A673 (cell line): ENCODE measurements around the gene POLR1H. TPM values are rescaled to one million over a fixed set of nuclear protein-coding genes. Genes with fewer than 3 reads are reported as not detected.
A peak's percentile ranks its signal among the peaks of the same experiment; 100 is the strongest.

ENCODE experiments used
- BruUV-seq: library from RNA; stranded (reverse); fragments of 400-500 nt; replicated peaks from 2 replicates; lab custom pipeline; 2021; lab: Mats Ljungman, UMichigan
- CTCF ChIA-PET: fragments of 300-600 bp; sonication (Branson Sonifier 250); formaldehyde crosslinking; loops from one replicate; lab custom pipeline; 2022; ENCODE audit warnings: antibody characterized with exemption; lab: Charles Lee
- POLR2A ChIA-PET: fragments of 300-600 bp; sonication (Branson Sonifier 250); formaldehyde crosslinking; loops from one replicate; lab custom pipeline; 2022; ENCODE audit warnings: antibody characterized with exemption; ENCODE audit not compliant: low non-redundant PET; lab: Charles Lee
- DNase-seq: peaks from one replicate; pipeline ENCODE4 v3.0.0-alpha.2; 2015; ENCODE audit warnings: low spot score
- H3K27ac ChIP-seq: fragments of 200-600 bp; sonication (generic); 2 replicates; pipeline ENCODE4 v1.5.1; 2016; ENCODE audit warnings: mixed run types, low read depth, mild to moderate bottlenecking, mixed read lengths, antibody characterized with exemption, low read length; ENCODE audit not compliant: poor library complexity, severe bottlenecking
- H3K27me3 ChIP-seq: fragments of 200-600 bp; sonication (generic); replicated peaks from 2 replicates; pipeline ENCODE4 v1.6.1; 2017; ENCODE audit warnings: mixed run types, low read depth, mild to moderate bottlenecking, mixed read lengths, antibody characterized with exemption, low read length; ENCODE audit not compliant: insufficient read depth, poor library complexity
- H3K36me3 ChIP-seq: fragments of 200-600 bp; sonication (generic); 2 replicates; pipeline ENCODE4 v1.6.1; 2016; ENCODE audit warnings: mixed run types, mild to moderate bottlenecking, mixed read lengths, antibody characterized with exemption, low read length; ENCODE audit not compliant: insufficient read depth, poor library complexity, severe bottlenecking
- H3K4me1 ChIP-seq: fragments of 200-600 bp; sonication (generic); 2 replicates; pipeline ENCODE4 v1.6.1; 2017; ENCODE audit warnings: mixed run types, mild to moderate bottlenecking, mixed read lengths, antibody characterized with exemption, low read length; ENCODE audit not compliant: insufficient read depth, poor library complexity, severe bottlenecking
- H3K4me3 ChIP-seq: fragments of 200-600 bp; sonication (generic); 2 replicates; pipeline ENCODE4 v1.5.1; 2016; ENCODE audit warnings: low read depth, mixed run types, mild to moderate bottlenecking, mixed read lengths, low read length; ENCODE audit not compliant: poor library complexity, severe bottlenecking
- H3K9me3 ChIP-seq: fragments of 200-600 bp; sonication (generic); 2 replicates; pipeline ENCODE4 v1.6.1; 2016; ENCODE audit warnings: mixed run types, low read depth, mild to moderate bottlenecking, mixed read lengths, antibody characterized with exemption, low read length; ENCODE audit not compliant: poor library complexity, severe bottlenecking
- EZH2 ChIP-seq: fragments of 200-600 bp; sonication (generic); IDR thresholded peaks from 2 replicates; pipeline ENCODE4 v1.6.1; 2017; ENCODE audit warnings: borderline replicate concordance, low read depth, mild to moderate bottlenecking, mixed read lengths, antibody characterized with exemption, low read length; ENCODE audit not compliant: poor library complexity, severe bottlenecking
- intact Hi-C: fragments of 100-400 bp; cut with micrococcal nuclease; formaldehyde crosslinking; loops from one replicate; pipeline ENCODE4 v1.10.0; 2022; ENCODE audit not compliant: unreplicated experiment
- total RNA-seq: library from RNA; stranded (reverse); gene quantifications from 2 replicates; pipeline ENCODE4 v1.2.3, GENCODE V29; 2021
- TF ChIP-seq, protein P1 (sequence below): fragments of 300-800, 200-600 bp; sonication (generic); conservative IDR thresholded peaks from 2 replicates; pipeline ENCODE4 v1.5.1; 2017; ENCODE audit warnings: low read depth, mild to moderate bottlenecking, antibody characterized with exemption, low read length, moderate library complexity, mixed read lengths

The POLR1H gene
- total RNA-seq, 1 experiment from 2014 or later: 30.9 TPM

DNA sequence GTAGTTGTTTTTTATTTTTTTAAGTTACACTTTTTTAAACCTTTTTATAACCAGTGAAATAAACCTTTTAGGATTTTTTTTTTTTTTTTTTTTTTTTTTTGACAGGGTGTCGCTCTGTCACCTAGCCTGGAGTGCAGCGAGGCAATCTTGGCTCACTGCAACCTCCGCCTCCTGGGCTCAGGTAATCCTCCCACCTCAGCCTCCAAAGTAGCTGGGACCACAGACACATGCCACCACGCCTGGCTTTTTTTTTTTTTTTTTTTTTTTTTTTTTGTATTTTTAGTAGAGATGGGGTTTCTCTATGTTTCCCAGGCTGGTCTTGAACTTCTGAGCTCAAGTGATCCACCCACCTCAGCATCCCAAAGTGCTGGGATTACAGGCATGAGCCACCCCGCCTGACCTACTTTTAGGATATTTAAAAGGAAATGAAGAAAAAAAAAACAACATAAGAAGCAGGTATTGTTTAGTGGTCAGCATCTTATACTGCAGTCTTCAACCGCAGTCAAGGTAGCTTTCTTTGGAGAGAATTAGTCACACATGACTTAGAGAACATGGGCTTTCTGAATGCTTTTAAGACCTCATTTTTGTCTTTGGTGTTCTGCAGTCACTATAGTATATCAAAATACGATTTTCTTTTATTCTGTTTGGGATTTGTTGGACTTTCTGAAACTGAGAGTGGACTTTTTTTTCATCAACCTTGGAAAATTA, 1.6 kb downstream of the POLR1H start:
- intact Hi-C loops: no loop called here
- no peaks in the 10 kb centered on the region for H3K9me3 ChIP-seq
- H3K4me1 ChIP-seq: peaks cover 23% of the 10 kb centered on the region
- no peak for DNase-seq
- H3K36me3 ChIP-seq: peaks cover 8% of the 10 kb centered on the region
- POLR2A ChIA-PET: no interaction called here
- no peak for TF ChIP-seq EZH2
- TF ChIP-seq, protein P1, sequence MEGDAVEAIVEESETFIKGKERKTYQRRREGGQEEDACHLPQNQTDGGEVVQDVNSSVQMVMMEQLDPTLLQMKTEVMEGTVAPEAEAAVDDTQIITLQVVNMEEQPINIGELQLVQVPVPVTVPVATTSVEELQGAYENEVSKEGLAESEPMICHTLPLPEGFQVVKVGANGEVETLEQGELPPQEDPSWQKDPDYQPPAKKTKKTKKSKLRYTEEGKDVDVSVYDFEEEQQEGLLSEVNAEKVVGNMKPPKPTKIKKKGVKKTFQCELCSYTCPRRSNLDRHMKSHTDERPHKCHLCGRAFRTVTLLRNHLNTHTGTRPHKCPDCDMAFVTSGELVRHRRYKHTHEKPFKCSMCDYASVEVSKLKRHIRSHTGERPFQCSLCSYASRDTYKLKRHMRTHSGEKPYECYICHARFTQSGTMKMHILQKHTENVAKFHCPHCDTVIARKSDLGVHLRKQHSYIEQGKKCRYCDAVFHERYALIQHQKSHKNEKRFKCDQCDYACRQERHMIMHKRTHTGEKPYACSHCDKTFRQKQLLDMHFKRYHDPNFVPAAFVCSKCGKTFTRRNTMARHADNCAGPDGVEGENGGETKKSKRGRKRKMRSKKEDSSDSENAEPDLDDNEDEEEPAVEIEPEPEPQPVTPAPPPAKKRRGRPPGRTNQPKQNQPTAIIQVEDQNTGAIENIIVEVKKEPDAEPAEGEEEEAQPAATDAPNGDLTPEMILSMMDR: no peak
- CTCF ChIA-PET: interaction anchor here (0.7 kb wide), 1 partner anchor 30 kb away, joined by 3 read pairs; no protein-coding TSS in a partner anchor
- no TSS peak for BruUV-seq
- no peaks in the 10 kb centered on the region for H3K27me3 ChIP-seq
- peak overlapping the region; percentile 85 for H3K27ac ChIP-seq
- H3K4me3 ChIP-seq: peak overlapping the region; percentile 90

DNA sequence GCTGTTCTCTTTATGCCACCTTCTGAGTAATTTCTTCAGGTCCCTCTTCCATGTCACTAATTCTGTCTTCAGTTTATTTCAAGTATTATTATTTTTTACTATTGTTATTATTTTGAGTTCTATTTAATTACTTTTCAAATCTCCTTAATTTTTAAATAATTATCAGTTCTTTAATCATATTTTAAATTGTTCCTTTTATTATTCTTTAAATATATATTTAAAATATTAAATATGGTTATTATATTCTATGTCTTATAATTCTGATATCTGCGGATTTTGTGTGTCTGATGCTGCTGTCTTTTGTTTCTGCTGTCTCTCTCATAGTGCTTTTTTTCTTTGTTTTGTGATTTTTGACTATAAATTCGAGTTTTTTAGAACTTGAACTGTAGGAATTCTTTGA, 2.2 kb downstream of the POLR1H start:
- DNase-seq: no peak
- TF ChIP-seq, protein P1: no peak
- no peak for TF ChIP-seq EZH2
- intact Hi-C loops: no loop called here
- ChIA-PET CTCF (no interaction called here), POLR2A (no interaction called here)
- Histone ChIP-seq H3K36me3 (peaks cover 8% of the 10 kb centered on the region), H3K27ac (no peak overlapping the region), H3K4me1 (peaks cover 28% of the 10 kb centered on the region), H3K4me3 (no peak overlapping the region), H3K27me3 (no peaks in the 10 kb centered on the region), H3K9me3 (no peaks in the 10 kb centered on the region)
- no TSS peak for BruUV-seq

DNA sequence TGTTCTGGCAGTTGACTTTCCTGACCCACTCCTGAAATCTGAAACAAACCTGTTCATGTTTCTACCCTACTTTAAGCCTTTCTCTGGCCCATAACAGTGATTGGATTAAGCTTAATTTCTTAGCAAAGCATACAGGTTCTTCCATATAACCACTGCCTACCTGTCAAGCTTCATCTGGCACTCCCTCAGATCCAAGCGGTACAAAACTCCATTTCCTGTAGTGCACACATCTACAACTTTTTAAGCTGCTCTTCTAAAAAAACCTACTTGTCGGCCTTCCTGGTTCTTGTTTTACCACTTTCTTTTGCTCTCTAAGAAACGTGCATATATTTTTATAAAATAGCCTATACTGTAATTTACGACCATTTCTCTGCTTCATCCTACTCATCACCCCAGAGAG, 5.0 kb downstream of the POLR1H start:
- intact Hi-C loops: loop anchor here (5.0 kb wide), 1 partner anchor 36 kb away; no protein-coding TSS in a partner anchor
- peak overlapping the region; percentile 83 for H3K27ac ChIP-seq
- peaks cover 20% of the 10 kb centered on the region for H3K4me1 ChIP-seq
- peak overlapping the region; percentile 73 for H3K4me3 ChIP-seq
- no peak for DNase-seq
- no peak for TF ChIP-seq EZH2
- H3K27me3 ChIP-seq: peaks cover 3% of the 10 kb centered on the region
- no TSS peak for BruUV-seq
- POLR2A ChIA-PET: no interaction called here
- no peaks in the 10 kb centered on the region for H3K9me3 ChIP-seq
- CTCF ChIA-PET: no interaction called here
- H3K36me3 ChIP-seq: peaks cover 11% of the 10 kb centered on the region
